Erythroblast (primary cell): ENCODE results near the gene CUTC.

Experiments
- GATA1 ChIP-seq: IDR thresholded peaks from 2 replicates; pipeline ENCODE4 v1.6.1; 2011; ENCODE audit warnings: low read depth, mild to moderate bottlenecking, control low read depth, low read length, moderate library complexity
- POLR2A ChIP-seq: IDR thresholded peaks from 2 replicates; pipeline ENCODE4 v1.6.1; 2011; ENCODE audit warnings: mild to moderate bottlenecking, low read length

DNA sequence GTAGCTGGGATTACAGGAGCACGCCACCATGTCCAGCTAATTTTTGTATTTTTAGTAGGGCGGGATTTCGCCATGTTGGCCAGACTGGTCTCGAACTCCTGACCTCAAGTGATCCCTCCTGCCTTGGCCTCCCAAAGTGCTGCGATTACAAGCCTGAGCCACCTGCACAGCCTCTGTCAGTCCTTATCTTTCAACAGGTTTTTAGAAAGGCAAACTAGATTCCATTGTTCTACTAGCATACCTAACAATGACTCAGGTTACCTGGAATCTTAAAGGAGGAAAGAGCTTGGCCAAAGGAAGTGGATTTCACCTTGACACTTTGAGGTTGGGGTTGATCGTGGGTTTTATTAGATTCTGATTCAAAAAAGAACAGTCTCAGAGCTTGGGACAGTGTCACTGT, 53.6 kb downstream of the CUTC start:
- TF ChIP-seq GATA1 (no peak), POLR2A (no peak)
